ENCODE results near the gene ITGAV. TPM values are rescaled to one million over a fixed set of nuclear protein-coding genes. Genes with fewer than 3 reads are reported as not detected.
A peak's percentile ranks its signal among the peaks of the same experiment; 100 is the strongest.

Gene ITGAV
- total RNA-seq, 1 experiment from 2014 or later: 104 TPM

DNA sequence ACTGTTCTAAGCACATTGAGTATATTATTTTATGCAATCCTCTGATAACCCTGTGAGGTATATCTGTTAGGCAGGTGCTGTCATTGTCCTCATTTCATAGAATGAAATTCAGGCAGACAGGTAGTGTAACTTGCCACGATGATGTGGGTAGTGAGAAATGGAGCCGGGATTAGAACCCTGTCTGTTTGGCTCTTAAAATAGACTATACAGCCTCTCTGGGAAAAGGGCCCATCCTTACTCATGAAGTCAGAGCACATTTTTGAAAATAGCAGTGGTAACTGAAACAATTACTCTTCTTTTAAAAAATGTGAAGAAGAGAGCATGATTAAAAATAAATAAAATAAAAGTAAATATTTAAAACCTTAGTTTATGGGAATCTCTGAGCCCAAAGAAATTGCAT lies 127.0 kb downstream of the ITGAV start:
- no peak for DNase-seq (ENCODE audit: low read depth)

DNA sequence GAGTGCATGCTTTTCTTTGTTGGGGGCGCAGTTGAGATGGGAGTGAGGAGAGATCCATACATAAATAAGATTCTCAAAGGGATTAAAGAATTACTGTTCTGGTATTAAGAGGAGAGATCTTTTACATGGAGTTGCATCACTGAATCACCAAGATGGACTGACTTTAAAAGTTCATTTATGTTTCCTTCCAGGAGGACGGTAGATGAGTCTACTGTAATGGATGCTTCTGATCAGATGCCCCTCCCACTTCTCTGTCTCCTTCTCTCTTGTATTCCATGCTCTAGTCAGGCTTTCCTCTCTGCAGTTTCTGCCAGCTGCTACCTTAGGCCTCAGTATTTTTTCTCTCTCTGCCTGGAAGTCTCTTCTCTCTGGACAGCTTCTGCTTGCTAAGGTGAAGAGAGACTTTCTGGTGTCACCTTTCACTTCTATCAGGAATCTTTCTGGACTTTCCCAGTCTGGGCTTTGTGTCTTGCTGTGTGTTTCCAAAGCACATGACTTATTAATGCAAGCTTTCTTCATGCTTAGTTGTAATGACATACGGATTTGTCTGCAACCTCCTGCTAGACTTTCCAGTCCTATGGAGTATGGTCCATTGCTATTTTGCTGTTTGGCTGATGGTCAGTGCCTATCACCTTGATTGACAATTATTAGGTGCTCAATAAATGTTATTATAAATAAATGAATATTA lies 127.6 kb downstream of the ITGAV start:
- peak; percentile 10 for DNase-seq (ENCODE audit: low read depth)

DNA sequence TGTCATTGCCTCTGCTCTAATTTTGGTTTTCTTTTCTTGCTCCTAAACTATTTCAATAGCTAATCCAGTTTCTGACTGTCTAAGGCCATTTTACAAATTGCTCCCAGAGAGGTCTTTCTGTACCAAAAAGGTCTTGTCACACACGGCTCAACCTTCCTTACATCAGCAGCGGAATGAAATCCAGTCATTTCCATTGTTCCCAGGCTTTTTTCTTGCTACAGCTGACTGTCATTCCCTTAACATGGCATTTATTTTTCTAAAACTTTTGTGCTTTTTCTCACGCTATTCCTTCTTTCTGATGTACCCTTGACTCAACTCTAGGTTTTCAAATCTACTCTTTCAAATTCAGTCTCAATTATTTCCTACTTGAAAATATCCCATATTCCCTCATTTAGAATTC lies 128.3 kb downstream of the ITGAV start:
- no peak for DNase-seq (ENCODE audit: low read depth)

DNA sequence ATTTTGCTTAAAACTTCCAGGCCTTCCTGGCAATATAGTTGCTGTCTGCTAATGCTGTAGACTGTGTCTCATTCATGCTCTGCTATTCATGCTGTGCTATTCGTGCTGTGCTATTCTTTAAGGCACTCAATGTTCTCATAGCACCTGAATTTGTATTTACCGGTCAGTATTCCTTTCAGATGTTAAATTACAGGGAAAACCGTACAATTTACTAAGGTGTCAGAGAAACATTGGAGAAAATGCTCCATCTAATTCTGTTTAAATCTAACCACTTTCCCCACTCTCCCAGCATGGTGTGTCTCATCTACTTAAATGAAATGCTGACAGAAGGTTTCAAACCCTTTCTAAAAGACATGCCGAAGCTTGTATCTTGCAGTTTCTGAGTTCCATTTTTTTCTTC lies 129.0 kb downstream of the ITGAV start:
- DNase-seq (ENCODE audit: low read depth): no peak

DNA sequence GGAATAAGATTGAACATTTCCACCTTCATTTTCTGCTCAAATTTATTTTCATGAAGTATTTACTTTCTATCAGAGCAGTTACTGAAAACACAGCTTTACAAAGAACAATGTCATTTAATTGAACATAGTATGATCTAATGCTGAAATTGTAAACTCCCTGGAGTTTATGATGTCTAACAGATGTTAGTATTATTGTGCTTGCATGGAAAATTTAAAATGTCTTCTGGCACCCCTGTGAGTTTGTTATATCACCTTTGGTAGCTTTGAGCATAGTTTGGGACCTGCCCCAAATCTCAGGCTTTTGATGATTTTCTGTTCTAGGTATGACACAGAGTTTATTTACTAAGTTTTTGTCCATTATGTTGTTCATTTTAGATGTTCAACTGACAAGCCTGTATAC lies 132.1 kb downstream of the ITGAV start:
- no peak for DNase-seq (ENCODE audit: low read depth)

DNA sequence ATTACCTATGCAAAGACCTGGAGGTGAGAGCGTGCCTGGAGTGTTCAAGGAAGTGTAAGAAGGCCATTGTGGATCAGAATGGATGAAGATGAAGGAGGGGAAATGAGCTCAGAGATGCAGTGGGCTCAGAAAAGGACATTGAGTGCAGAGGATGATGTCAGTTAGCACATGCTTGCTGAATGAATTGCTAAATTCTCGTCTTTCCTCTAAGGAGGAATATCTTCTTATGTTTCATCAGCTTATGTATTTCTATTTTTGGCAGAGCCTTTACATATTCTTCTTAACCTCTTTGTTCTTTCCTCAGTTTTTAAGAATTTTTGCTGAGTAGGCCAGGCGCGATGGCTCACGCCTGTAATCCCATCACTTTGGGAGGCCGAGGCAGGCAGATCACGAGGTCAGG lies 134.9 kb downstream of the ITGAV start:
- no peak for DNase-seq (ENCODE audit: low read depth)

DNA sequence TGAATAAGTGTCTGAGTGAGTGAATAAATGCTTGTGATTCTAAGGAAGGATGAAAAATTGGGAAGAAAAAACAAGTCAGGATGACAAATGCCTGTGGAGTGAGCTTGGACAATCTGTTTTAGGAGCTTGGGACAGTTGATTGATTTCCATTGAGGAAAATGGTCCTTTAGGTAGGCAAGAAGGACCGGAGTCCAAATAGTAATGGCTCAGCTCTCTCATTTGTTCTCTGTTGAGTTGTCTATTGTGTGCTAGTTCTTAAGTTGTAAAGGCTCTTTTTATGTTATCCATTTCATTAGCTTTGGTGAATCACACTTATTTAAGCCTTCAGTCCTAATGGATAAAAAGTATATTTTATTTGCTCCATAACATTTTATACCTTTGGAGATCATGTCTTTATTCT lies 135.9 kb downstream of the ITGAV start:
- no peak for DNase-seq (ENCODE audit: low read depth)

DNA sequence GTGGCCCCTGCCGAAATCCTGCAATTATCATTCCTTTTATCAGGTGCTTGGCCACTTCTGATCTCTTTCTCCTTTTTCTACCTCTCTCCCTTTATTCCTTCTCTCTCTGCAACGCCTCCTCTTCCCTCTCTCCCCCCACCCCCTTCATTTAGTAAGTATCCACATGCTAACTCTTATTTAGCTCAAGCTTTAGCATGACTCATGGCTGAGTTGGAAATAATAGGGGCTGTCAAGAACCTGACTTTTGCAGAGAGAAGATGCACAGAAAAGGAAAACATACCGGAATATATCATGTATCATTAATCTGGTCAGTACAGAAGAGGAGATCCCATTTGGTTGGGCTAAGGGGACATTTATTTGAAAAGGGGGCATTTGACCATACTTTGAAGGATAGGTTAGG lies 137.1 kb downstream of the ITGAV start:
- peak; percentile 32 for DNase-seq (ENCODE audit: low read depth)

DNA sequence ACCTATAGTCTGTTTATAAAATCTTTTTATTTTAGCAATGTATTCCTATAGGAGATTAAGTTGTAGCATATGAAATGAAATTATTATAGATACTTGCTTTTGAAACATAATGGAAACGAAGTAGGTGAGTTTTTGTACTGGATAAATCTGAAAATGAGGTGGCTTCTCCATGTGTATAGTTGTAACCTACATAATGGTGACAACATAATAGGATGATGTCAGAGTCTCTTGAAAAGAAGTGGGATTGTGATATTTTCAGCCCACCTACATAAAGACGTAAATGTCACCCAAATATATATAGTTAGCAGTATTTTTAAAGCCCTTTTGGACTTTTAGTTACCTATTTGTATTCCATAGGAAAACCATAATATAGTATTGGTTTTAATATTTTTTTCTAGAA lies 138.8 kb downstream of the ITGAV start:
- no peak for DNase-seq (ENCODE audit: low read depth)

Other genes starting within 250 kb of the ITGAV start
- gene ZC3H15, start 103.8 kb upstream of the ITGAV start, total RNA-seq (2014; rRNA removed): 67.6 and 79.1 TPM in 2 replicates
- 13.4 and 17.8 TPM in 2 replicates for gene FAM171B, start 104.0 kb downstream of the ITGAV start, total RNA-seq (2014; rRNA removed)